Ishikawa (cell line): ENCODE results near the gene CACNA1C.

ENCODE experiments used
- CEBPB ChIP-seq: IDR thresholded peaks from 2 replicates; pipeline ENCODE4 v1.6.1; 2012
- CREB1 ChIP-seq: IDR thresholded peaks from 2 replicates; pipeline ENCODE4 v1.6.1; 2012; ENCODE audit warnings: low read depth
- EGR1 ChIP-seq: IDR thresholded peaks from 2 replicates; pipeline ENCODE4 v1.6.1; 2012
- EP300 ChIP-seq: IDR thresholded peaks from 2 replicates; pipeline ENCODE4 v1.6.1; 2012; ENCODE audit warnings: borderline replicate concordance
- FOXM1 ChIP-seq: IDR thresholded peaks from 2 replicates; pipeline ENCODE4 v1.6.1; 2012; ENCODE audit warnings: low read depth, borderline replicate concordance
- NFIC ChIP-seq: IDR thresholded peaks from 2 replicates; pipeline ENCODE4 v1.6.1; 2012
- RAD21 ChIP-seq: IDR thresholded peaks from 2 replicates; pipeline ENCODE4 v1.6.1; 2012; ENCODE audit warnings: low read depth
- TAF1 ChIP-seq: IDR thresholded peaks from 2 replicates; pipeline ENCODE4 v1.6.1; 2012; ENCODE audit warnings: low read depth, mild to moderate bottlenecking
- TCF12 ChIP-seq: IDR thresholded peaks from 2 replicates; pipeline ENCODE4 v1.6.1; 2012; ENCODE audit warnings: low read depth
- TEAD4 ChIP-seq: IDR thresholded peaks from 2 replicates; pipeline ENCODE4 v1.6.1; 2012
- YY1 ChIP-seq: IDR thresholded peaks from 2 replicates; pipeline ENCODE4 v1.6.1; 2012; ENCODE audit warnings: low read depth
- ZBTB7A ChIP-seq: IDR thresholded peaks from 2 replicates; pipeline ENCODE4 v1.6.1; 2012; ENCODE audit warnings: low read depth
- TF ChIP-seq, protein P1 (sequence below): IDR thresholded peaks from 2 replicates; pipeline ENCODE4 v1.6.1; 2012
- TF ChIP-seq, protein P2 (sequence below): IDR thresholded peaks from 2 replicates; pipeline ENCODE4 v1.6.1; 2012
- TF ChIP-seq, protein P3 (sequence below): IDR thresholded peaks from 2 replicates; pipeline ENCODE4 v1.6.1; 2012; ENCODE audit warnings: low read depth, mild to moderate bottlenecking

Gene CACNA1C

DNA sequence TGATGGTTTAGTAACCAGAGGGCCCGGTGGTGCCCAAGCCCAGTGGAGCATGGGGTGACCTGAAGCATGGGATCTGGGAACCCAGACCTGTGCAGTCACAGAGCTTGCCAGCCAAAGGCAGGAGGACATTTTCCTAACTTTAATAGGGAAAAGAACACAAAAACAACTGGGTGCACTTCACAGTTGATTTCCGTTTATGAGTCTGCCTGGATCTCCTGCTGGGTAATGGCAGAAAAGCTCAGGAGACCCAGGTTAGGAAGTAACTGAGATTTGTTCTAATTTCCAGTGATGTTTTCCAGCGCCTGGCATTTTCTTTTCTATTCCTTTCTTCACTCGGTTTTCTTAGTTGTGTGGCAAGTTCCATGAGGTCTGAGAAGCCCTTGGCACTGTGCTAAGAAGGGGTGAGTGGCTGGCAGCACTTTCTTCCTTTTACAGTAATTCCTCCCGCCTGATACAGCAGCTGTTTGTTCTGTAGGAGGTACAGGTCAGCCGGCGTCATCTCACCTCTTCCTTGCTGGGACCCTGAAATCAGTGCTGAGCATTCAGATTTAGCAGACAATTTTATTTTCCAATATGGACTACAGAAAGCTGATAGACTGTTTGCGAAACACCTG is 5.1 kb downstream of the CACNA1C start:
- TF ChIP-seq RAD21 (no peak), YY1 (no peak), CREB1 (no peak)

DNA sequence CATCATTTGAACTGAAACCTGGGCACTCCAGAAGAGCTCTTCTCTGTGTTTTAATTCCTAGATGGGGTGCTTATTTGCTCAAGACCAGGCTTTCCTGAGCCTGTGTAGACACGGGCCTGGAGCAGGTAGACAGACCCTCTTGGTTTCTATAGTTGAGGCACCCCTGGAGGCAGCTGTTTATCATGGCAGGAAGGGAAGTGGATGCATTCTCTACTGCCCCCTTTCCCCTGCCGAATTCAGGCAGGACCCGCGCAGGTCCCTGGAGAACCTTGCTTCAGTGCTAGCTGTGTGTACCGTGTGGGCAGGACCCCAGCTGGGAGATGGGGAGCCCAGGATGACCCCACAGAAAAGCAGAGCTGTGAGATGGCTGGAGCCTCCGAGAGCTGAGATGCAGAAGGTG is 6.0 kb downstream of the CACNA1C start:
- no peak for TF ChIP-seq EGR1
- TF ChIP-seq CEBPB: no peak
- TF ChIP-seq YY1: no peak

DNA sequence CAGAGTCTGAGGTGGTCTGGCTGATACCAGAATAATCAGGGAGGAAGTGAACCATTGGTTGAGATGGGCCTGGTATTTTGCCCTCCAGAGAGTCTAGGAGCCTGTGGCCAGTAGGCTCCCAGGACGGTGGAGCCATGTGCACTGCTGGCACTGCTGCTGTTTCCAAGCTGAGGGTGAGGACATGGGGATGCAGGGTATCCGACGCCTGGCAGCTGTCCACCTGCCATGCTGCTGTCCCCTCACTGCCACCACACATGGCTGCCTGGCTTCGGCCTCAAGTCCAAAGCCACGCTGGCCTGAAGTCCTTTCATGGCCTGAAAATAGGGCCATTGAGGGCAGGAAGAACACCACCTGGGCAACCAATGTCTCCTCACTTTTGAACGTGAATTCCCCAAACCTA is 8.6 kb downstream of the CACNA1C start:
- no peak for TF ChIP-seq ZBTB7A

DNA sequence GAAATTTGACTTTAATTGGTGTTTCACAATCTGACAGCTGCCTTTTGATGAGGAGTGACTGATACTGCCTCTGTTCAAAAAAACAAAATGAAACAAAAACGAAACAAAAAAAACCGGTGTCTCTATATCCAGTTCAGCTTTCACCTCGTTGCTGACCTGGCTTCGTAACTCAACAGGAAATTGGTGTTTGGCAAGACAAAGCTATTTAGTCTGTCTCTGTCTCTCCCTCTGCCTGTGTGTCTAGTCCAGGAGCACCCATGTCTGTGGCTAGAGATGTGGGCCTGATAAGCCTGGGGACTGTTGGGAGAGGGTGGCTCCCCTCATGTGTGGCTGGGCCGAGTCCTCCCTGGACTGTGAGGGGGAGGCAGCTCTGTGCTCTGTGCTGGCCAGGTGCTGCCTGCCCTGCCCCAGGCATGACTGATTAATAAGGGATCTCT is 11.3 kb downstream of the CACNA1C start:
- TF ChIP-seq, protein P1, sequence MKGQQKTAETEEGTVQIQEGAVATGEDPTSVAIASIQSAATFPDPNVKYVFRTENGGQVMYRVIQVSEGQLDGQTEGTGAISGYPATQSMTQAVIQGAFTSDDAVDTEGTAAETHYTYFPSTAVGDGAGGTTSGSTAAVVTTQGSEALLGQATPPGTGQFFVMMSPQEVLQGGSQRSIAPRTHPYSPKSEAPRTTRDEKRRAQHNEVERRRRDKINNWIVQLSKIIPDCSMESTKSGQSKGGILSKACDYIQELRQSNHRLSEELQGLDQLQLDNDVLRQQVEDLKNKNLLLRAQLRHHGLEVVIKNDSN: no peak
- TF ChIP-seq CREB1 (no peak), FOXM1 (no peak), TEAD4 (no peak), YY1 (no peak), EGR1 (no peak), NFIC (no peak), CEBPB (no peak), ZBTB7A (no peak), TCF12 (no peak), RAD21 (no peak), EP300 (no peak)
- TF ChIP-seq, protein P2, sequence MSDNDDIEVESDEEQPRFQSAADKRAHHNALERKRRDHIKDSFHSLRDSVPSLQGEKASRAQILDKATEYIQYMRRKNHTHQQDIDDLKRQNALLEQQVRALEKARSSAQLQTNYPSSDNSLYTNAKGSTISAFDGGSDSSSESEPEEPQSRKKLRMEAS: no peak

DNA sequence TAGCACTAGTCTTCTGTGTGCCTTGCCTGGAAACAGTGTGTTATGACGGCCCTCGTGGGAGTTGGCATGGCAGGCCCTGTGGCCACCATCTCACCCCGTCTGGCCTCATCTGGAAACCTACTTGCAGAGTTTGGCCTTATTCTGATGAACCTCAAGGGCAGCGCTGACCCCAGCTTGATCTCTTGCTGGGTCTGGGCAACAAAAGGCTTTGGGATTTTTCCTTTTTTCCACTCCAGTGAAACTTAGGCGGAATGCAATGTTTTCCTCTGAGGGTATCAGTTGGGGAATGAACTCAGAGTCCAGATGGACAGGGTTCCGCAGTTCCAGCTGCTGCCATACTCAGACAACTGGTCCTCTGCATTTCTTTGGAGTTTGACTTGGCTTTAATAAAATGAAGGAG is 15.9 kb downstream of the CACNA1C start:
- TF ChIP-seq, protein P2: no peak
- TF ChIP-seq RAD21: no peak
- TF ChIP-seq TAF1: no peak
- no peak for TF ChIP-seq FOXM1
- TF ChIP-seq CEBPB: no peak
- TF ChIP-seq YY1: no peak
- TF ChIP-seq TCF12: no peak
- TF ChIP-seq ZBTB7A: no peak
- TF ChIP-seq, protein P3, sequence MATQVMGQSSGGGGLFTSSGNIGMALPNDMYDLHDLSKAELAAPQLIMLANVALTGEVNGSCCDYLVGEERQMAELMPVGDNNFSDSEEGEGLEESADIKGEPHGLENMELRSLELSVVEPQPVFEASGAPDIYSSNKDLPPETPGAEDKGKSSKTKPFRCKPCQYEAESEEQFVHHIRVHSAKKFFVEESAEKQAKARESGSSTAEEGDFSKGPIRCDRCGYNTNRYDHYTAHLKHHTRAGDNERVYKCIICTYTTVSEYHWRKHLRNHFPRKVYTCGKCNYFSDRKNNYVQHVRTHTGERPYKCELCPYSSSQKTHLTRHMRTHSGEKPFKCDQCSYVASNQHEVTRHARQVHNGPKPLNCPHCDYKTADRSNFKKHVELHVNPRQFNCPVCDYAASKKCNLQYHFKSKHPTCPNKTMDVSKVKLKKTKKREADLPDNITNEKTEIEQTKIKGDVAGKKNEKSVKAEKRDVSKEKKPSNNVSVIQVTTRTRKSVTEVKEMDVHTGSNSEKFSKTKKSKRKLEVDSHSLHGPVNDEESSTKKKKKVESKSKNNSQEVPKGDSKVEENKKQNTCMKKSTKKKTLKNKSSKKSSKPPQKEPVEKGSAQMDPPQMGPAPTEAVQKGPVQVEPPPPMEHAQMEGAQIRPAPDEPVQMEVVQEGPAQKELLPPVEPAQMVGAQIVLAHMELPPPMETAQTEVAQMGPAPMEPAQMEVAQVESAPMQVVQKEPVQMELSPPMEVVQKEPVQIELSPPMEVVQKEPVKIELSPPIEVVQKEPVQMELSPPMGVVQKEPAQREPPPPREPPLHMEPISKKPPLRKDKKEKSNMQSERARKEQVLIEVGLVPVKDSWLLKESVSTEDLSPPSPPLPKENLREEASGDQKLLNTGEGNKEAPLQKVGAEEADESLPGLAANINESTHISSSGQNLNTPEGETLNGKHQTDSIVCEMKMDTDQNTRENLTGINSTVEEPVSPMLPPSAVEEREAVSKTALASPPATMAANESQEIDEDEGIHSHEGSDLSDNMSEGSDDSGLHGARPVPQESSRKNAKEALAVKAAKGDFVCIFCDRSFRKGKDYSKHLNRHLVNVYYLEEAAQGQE: no peak
- no peak for TF ChIP-seq NFIC
- no peak for TF ChIP-seq EP300
- TF ChIP-seq, protein P1: no peak
- no peak for TF ChIP-seq TEAD4
- TF ChIP-seq EGR1: no peak
- TF ChIP-seq CREB1: no peak

DNA sequence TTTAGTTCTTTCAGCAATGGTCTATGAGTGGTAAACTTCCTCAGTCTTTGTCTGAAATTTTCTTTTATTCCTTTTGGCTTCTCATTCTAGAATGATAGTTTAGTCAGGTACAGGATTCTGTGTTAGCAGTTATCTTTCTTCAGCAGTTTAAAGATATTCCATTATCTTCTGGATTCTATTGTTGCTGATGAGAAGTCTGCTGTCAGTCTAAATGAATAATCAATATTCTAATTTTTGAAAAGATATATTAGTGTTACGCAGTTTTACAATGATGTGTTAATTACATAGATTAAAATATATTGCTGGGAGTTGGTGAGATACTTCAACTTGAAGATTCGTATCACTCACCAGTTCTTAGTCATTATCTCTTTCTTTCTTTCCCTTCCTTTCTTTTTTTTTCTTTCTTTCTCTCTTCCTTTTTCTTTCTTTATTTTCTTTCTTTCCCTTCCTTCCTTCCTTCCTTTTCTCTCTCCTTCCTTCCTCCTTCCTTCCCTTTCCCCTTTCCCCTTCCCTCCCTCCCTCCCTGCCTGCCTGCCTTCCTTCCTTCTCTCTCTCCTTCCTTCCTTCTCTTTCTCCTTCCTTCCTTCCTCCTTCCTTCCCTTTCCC is 17.8 kb downstream of the CACNA1C start:
- no peak for TF ChIP-seq ZBTB7A
- TF ChIP-seq YY1: no peak
- no peak for TF ChIP-seq RAD21
- TF ChIP-seq TAF1: no peak
- no peak for TF ChIP-seq CREB1
- TF ChIP-seq, protein P3: no peak
- TF ChIP-seq CEBPB: no peak
- no peak for TF ChIP-seq NFIC
- TF ChIP-seq, protein P1: no peak
- TF ChIP-seq FOXM1: no peak
- TF ChIP-seq, protein P2: no peak
- no peak for TF ChIP-seq EP300
- TF ChIP-seq TEAD4: no peak
- no peak for TF ChIP-seq EGR1
